ENCODE measurements around the gene PCP2.

GRCh38 chr19:7654401-7654800, 20.9 kb upstream of the PCP2 start:
- TF ChIP-seq CTCF (conservative IDR thresholded peaks at IDR 0.05; ENCODE audit: low read depth, low read length) (no peak), EZH2 (IDR thresholded peaks at IDR 0.05; ENCODE audit: low read length, unreplicated experiment) (no peak)
